ENCODE measurements around the gene CTNNA3. TPM values are rescaled to one million over a fixed set of nuclear protein-coding genes. Genes with fewer than 3 reads are reported as not detected.

CTNNA3 gene
- total RNA-seq, 4 donors from 2014 or later: under 0.01 to 0.38 (median 0.27) TPM

DNA sequence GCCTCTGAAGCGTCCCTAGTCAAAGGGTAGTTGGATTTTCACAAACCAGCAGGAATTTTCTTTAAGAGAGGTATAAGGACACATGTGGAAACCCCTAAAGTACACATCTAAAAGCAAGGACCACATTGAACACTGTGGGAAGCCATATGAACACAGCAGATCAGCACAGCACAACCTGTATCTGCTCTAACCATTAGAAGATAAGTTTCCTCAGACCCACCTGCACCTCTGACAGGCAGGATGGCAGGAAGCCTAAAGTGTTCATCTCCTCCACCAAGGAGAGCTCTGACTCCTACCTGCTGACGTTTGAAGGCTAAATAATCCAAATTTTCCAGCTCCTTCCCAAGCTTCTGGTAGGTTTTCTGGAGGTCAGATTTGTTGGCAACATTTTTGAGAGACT is 174.4 kb downstream of the CTNNA3 start:
- TF ChIP-seq, protein P1, sequence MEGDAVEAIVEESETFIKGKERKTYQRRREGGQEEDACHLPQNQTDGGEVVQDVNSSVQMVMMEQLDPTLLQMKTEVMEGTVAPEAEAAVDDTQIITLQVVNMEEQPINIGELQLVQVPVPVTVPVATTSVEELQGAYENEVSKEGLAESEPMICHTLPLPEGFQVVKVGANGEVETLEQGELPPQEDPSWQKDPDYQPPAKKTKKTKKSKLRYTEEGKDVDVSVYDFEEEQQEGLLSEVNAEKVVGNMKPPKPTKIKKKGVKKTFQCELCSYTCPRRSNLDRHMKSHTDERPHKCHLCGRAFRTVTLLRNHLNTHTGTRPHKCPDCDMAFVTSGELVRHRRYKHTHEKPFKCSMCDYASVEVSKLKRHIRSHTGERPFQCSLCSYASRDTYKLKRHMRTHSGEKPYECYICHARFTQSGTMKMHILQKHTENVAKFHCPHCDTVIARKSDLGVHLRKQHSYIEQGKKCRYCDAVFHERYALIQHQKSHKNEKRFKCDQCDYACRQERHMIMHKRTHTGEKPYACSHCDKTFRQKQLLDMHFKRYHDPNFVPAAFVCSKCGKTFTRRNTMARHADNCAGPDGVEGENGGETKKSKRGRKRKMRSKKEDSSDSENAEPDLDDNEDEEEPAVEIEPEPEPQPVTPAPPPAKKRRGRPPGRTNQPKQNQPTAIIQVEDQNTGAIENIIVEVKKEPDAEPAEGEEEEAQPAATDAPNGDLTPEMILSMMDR (IDR thresholded peaks at IDR 0.05; ENCODE audit: low read depth): no peak

DNA sequence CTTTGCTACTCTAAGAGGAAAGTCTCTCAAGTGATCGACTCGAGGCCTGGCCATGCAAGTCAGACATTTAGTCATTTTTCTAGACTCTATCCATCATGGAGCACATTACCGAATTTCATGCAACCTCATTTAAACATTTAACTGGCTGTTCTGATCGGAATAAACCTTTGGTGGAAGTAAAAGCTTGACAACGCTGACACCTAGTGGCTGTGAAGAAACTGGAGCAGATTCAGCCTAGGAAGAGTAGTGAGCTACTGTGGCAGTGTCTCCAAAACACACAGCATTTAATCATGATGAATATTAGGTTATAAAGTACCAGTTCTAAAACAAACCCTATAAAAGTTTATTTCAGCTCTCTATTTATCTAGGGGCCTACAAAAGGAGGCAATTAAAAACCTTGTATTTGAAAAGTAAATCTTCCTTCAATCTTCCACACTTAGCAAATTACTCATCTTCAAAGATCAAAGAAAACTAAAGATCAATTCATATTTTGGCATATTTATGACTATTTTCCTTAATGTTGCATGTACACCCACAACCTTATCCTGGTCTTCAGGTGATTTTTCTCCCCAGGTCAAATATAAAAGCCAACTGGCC is 175.0 kb downstream of the CTNNA3 start:
- TF ChIP-seq, protein P1 (IDR thresholded peaks at IDR 0.05; ENCODE audit: low read depth): no peak

DNA sequence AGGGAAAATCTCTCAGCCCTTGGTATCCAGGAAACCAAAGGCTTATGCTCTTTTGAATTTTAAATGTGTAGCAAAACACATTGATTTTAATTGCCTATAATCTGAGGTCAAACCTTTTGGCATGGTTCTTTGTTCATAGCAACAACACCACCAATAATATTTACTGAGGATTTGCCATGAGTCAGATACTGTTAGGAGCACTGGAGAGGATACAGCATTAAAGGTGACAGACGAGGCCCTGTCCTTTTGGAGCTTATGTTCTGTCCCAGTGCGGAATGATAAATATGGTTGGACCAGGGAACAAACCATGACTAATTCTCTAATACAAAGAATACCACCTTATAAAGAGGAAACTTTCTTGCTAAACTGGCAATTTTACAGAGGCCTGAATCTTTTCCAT is 176.6 kb downstream of the CTNNA3 start:
- TF ChIP-seq, protein P1 (IDR thresholded peaks at IDR 0.05; ENCODE audit: low read depth): no peak

DNA sequence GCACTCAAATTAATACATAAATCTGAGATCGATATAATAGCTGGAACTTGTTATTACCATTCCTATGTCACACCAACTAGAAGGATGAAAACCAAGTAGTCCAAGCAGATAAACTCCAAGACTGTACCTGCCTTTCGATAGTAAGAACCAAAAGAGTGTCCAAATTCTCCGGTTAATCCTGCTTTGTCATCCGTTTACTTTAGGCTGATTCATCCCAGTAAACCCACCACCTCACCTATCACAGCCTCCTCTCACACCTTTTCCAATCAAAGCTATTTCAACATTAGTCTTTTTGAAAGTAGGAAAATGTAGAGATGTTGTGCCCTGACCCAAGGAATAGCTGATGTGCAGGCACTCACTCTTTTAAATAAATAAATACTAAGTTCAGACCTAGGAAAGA is 177.2 kb downstream of the CTNNA3 start:
- TF ChIP-seq, protein P1 (IDR thresholded peaks at IDR 0.05; ENCODE audit: low read depth): no peak

DNA sequence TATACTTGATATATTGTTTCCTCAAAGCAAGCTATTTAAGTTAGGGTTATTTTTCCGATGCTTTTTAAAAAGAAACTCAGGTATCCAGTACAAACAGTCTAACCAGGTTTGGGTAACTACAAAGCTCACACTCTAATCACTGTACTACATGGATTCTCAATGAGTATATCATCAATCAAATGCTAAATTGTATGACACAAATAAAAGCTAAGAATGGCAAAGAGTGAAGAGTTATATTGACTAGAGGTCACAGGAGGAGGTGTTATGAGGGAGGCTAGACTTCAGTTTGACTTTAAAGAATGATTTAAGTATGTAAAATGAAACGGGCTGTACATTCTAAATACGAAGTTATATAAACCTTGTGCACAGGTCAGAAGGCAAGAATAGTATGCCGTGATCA is 178.0 kb downstream of the CTNNA3 start:
- TF ChIP-seq, protein P1 (IDR thresholded peaks at IDR 0.05; ENCODE audit: low read depth): no peak

DNA sequence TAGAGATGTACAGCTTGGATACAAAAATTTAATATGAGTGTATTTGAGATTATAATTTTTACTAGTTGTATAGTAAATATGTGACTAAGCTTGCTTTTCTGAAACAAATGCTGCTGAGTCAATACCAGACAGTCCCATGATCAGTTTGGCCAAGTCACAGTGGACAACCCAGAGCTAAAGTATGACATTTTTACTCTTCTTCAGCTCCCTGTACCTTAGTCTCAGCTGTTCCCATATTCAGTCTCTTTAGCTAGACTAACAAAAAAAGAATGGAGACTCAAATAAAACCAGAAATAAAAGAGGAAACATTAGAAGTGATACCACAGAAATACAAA is 189.3 kb downstream of the CTNNA3 start:
- TF ChIP-seq, protein P1 (IDR thresholded peaks at IDR 0.05; ENCODE audit: low read depth): no peak

DNA sequence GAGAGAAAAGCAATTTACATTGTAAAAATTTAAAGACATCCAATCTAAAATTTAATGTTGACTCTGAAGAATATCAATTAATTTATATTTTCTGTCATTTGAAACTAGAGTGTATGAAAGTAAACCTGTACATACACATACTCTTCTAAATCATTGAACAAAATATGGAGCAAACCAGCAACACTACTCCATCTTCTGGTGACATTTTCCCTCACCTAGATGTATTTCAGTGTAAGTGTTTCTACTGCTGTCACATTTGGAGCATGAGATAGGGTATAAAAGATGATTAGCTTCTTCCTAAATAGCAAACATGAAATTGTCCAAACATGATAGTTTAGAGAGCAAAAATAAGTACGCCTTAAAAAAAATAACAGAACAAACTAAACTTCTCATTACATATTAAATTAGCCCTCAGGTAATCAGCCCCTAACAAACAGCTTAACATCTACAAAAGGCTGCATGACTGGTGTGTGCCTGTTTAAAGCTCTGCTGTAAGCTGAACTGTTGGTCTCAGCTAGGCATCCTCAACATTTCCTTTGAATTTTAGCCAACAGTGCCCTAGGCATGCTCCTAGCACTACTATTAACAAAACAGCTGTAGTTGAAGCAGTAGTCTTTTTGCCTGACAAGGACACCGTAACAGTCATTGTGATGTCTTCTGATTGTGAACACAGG is 189.8 kb downstream of the CTNNA3 start:
- TF ChIP-seq, protein P1 (IDR thresholded peaks at IDR 0.05; ENCODE audit: low read depth): no peak

Measured in subcutaneous adipose tissue (tissue), 4 donors.